NCI-H526 (cell line): Measurements from ENCODE around the gene RREB1.
"Not testable (repeated sequence)": the region's sequence is repeated elsewhere in the genome, so short reads cannot be mapped to it uniquely, and the experiment has no call there.

Experiments
- DNase-seq, 2 experiments: peaks; one replicate each; lab custom pipeline; 2025; lab: John Stamatoyannopoulos, UW

Gene RREB1

GRCh38 chr6:7143476-7143974, 35.8 kb downstream of the RREB1 start:
- peak; percentile 79 to 82 for DNase-seq

DNA sequence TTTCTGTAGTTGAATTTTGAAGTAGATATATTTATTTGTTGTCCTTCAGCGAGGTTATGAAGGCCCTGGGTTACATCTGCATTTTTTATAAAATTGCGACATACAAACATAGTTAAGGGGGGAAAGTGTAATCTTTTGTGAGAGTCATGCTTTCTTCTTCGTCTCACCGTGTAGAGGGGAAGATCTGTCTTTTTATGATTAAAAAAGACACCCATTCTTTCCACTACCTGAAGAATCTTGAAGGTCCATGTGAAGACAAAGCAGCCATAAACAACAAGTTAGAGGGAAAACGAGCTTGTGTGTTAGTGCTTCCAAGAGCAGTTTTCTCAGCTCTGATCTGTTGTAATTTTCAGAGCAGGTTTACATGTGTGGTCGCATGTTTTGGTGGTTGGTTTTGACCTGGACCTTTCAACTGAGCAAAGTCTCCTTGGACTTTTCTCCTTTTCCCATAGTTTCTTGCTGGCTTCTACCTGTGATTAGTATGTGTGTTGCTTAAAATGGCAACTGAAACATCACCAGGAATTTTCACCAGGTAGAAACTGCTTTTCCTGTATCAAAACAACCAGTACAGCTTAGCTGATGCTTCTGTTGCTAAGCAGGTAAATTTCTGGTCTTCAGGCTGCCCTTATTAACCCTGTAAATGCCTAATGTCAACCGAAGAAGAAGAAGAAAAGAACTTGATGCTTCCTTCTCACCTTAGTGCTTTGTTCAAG, 37.3 kb downstream of the RREB1 start:
- DNase-seq: peak; percentile 86 to 87

- no peak for DNase-seq
Measured at GRCh38 chr6:7145585-7145884, 37.8 kb downstream of the RREB1 start.

GRCh38 chr6:7145885-7146828, 38.4 kb downstream of the RREB1 start:
- DNase-seq: peak; percentile 86 to 88

GRCh38 chr6:7147051-7147671, 39.4 kb downstream of the RREB1 start:
- DNase-seq: peak in 1 of 2 experiments; percentile 36

DNA sequence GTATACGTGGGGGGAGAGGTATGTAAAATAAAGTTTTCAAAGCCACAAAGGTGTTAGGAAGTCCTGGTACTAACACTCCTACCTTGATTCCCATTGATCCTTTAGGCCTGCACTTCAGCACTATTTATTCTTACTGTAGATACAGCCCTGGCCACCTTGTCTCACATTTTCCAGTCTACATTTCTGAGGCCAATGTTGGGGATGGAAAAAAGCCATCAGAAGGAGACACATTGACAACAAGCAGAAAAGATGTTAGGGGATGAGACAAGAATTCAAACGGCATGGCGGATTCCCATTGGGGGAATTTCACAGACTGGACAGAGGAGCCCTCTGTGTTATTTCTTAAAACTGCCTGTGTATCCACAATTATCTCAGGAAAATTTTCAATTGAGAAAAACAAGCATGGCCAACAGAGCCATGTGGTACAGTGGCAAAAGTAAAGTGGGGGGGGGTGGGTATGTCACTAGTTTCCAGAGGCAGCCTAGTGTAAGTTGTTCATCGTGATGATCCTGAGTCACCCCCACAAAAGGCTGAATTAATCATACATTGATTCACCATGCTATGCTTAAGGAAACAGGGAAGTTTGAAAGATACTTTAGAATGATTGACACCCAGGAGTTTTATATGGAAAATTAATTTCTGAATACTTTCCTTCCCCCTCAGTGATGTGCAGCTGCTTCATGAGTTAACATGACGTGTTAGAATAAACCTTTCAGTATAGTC, 40.5 kb downstream of the RREB1 start:
- DNase-seq: no peak

GRCh38 chr6:7150381-7151064, 42.8 kb downstream of the RREB1 start:
- DNase-seq: peak; percentile 46 to 71

DNA sequence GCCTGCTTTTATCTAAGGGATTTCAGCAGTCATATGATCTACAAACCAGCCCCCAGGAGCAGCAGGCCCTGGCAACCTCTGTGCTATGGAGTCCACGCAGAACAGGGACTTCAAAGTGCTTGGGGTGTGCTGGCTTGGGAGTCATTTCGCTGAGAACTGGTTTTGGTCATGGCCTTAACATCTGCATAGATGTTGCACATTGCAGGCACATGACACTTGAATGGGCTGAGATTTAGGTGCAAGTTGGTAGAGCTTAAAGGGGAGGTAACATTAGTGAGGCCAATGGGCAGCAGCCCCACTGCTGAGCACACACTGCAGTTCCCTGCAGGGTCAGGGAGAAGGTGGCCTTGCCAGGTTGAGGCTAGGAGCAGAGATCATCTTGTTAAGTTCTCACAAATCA, 43.6 kb downstream of the RREB1 start:
- no peak for DNase-seq

DNA sequence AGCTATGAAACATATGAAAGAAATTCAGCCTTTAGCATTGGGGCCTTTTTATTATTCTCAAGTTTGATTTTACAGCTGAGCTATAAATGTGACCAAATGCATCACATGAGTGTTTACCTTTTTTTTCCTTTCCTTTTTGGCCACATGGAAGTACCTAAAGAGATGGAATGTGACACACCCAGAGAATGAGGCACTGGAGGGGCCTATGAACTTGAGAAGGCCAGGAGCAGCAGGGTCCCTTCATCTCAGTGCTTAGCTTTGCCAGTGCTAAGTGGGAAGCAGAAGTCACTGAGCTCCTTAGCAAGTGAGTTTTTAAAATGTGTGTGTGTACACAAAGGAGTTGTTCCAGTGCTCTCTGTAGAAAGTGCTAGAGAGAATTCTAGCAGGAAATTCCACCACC, 44.7 kb downstream of the RREB1 start:
- no peak for DNase-seq

DNA sequence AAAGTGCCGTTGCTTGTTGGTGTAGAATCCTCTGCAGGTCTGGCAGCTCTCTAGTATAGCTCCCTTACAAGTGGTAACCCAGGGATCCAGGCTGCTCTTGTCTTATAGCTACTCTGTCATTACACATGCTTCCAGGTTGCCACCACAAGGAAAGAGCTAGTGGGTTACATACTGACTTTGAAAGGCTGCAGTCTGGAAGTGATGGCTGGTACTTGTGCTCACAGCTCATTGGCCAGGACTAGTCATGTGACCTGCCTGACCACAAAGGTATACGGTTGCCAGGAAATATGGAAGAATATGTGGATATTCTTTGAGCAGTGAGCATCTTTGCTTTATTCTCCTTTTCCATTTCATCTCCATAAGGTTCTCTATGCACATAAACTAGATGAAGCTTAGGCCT, 46.0 kb downstream of the RREB1 start:
- DNase-seq: no peak

DNA sequence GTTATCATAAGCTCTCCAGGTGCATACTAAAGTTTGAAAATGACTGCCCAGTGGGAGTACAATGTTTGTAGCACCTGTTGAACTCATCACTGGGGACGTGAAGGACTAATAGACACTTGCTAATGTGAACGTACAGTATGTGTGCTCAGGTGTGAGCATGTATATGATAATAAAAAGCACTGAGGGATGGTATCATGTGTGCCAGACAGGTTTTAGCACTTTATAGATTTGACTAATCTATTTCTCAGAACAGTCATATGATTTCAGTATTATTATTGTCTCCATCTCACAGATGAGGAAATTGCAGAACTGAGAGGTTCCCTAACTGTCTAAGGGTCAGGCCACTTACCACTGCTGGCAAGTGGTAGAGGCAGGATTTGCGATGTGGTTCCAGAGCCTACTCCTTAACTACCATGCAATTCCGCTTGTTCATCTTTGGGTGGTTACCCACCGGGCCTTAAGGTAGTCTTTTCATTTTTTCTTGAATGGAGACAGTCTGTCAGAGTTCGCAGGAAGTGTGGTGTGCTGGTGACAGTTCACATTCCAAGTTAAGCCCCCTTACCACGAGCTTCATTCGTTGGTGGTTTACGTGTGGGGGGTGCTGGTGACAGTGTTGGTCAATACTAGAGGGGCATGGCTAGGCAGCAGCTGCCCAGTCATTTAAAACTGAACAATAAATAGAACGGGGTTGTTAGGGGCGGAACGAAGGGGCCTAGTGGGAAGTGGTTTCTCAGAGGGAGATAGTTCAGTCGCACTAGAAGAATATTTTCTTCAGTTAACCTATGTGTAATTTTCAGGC, 46.8 kb downstream of the RREB1 start:
- DNase-seq: no peak

DNA sequence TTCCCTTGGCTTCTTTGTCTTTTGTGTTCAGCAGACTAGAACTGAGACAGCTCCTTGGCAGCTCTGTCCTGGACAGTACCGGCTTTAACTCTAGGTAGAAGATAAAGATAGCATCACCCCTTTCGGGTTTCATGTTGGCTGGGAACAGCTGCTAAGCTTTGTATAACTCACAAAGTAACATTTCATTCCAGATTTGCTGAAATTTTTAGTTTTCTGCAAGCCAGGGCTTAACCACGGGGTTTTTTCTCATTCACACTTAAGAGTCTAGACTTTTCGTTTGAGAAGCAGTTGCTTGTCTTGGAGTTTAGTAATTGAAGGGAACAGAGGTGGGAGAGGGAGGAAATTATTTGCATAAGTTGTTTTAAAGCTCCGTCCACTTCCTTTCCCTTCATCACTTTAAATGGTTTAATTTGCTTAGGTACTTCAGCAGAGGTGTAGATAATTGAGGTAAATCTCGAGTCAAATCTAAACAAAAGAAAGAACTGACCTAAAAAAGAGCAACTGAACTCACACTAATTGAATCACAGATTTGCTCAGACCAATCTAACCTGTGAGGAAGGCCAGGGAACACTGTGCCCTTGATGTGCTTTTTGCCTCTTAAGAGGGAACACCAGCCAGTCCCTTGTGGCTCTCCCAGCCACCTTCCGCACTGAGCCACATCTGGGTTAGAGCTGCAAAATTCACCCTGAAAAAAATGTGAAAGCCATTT, 48.3 kb downstream of the RREB1 start:
- DNase-seq: peak in 1 of 2 experiments; percentile 11

- DNase-seq: no peak
Measured at GRCh38 chr6:7156643-7157278, 49.0 kb downstream of the RREB1 start.

DNA sequence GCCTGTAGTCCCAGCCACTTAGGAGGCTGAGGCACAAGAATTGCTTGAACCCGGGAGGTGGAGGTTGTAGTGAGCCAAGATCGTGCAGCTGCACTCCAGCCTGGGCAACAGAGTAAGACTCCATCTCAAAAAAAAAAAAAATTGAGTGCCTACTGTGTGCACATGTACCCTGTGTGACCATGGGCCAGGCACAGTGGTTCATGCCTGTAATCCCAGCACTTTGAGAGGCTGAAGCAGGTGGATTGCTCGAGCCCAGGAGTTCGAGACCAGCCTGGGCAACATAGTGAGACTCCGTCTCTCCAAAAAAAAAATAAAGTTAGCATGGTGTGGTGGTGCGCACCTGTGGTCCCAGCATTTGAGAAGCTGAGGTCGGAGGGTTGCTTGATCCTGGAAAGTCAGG, 49.5 kb downstream of the RREB1 start:
- not testable (repeated sequence) for DNase-seq

DNA sequence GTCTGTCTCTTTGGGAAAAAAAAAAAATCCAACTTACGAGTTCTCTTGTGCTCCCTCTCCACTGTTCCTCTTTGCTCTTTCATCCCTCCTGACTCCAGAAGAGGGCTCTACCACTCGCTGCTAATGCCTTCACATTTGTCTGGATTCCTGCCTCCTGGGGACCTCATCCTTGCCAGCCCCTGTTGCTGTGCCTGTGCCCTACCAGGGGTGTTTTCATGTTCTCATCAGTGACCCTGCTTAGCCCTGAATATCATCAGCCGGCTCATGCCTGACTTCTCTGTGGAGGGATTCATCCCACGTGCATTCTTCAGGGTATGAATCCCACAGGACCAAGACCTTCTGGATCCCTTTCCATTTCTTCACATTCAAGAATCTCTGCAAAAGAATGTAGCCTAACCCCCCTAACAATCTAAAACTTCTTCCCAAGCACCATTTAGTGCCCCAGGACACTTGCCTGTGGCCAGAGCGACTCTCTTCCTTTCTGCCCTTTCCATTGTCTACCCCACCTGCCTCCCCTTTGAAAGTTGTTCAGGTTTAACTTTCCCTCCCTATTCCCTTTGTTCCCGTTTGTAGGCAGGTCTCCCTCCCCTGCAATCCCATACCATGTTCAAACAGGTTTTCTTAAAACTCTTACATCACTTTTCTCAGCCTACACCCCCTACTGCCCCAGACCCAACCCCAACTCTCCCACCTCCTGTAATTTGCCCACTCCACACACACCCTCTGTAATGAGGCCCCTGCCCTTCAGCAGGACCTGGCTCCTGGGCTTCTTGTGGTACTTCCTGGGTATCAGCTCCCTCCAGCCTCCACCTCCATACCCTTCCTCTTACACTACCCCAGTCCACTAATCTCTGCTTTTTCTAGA, 50.2 kb downstream of the RREB1 start:
- DNase-seq: no peak

GRCh38 chr6:7159790-7160525, 52.2 kb downstream of the RREB1 start:
- DNase-seq: peak in 1 of 2 experiments; percentile 9

- DNase-seq: no peak
Measured at GRCh38 chr6:7161253-7161623, 53.5 kb downstream of the RREB1 start.

DNA sequence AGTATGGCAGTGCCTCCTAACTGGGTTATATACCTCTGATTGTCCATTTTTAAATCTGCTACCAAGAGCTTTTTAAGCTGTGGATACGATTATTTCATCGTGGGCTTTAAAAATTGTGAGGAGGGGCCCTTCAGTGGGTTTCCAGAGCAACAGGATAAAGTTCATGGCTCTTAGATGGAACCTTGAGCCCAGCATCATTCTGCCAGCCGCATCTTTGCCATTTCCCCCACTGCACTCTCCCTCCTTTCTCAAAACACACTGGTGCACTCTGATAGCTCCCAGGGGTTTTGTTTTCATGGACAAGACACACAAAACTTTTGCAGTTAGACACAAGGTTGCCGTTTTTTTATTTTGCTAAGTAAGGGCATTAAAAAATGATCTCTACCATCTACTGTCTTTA, 54.1 kb downstream of the RREB1 start:
- DNase-seq: no peak
